NT2/D1 (cell line): ENCODE results near the gene BRICD5.

ENCODE experiments used
- YY1 ChIP-seq: IDR thresholded peaks from 2 replicates; pipeline ENCODE4 v1.6.1; 2011; ENCODE audit not compliant: insufficient read length, insufficient read depth
- ZNF274 ChIP-seq: IDR thresholded peaks from 2 replicates; pipeline ENCODE4 v1.6.1; 2011; ENCODE audit warnings: mild to moderate bottlenecking, low read depth, low read length

DNA sequence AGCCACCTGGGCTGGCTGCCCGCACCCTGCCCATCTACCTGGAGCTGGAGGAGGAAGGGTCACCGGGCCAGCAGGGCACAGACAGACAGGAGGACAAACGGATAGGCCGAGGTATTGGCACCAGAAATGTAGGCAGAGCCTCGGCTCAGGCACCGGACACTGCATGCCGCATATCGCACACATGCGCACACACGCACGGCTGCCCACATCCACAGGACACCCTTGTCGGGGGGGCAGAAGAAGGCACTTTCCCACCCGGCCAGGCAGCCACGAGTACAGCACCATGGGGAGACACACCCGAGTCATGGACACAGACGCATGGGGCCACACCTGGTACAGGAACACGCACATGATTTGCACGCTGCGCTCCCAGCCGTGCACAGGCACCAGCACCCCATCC lies 28.7 kb downstream of the BRICD5 start:
- no peak for TF ChIP-seq YY1
- TF ChIP-seq ZNF274 = no peak
